Loucy (cell line): Measurements from ENCODE around the gene PSMB8.

Experiments used
- EZH2phosphoT487 ChIP-seq: fragments of 200-600 bp; IDR thresholded peaks from 2 replicates; pipeline ENCODE4 v1.6.1; 2018; ENCODE audit warnings: antibody characterized with exemption, mild to moderate bottlenecking, moderate library complexity, borderline replicate concordance
- TF ChIP-seq, protein P1 (sequence below): fragments of 200-600 bp; sonication (generic); conservative IDR thresholded peaks from 2 replicates; pipeline ENCODE4 v1.5.1; 2014; ENCODE audit warnings: mild to moderate bottlenecking, antibody characterized with exemption, low read length

DNA sequence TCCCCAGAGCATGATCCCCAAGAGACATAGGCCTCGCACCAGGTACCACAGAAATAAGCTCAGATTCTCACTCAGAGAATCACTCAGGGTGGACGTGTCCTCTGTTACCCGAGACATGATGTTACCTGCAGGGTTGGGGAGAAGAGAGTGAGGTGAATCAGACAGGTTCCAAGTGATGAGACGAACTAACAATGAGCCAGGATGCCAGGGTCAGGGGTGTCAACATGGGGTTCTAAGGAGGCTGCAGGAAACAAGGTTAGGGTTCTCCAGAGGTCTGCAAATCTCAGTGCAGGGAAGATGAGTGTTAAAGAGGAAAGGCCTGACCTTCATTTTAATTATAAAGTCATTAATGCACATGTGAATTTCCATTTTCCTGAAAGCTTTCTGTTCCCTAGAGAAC lies 7.2 kb upstream of the PSMB8 start:
- TF ChIP-seq, protein P1, sequence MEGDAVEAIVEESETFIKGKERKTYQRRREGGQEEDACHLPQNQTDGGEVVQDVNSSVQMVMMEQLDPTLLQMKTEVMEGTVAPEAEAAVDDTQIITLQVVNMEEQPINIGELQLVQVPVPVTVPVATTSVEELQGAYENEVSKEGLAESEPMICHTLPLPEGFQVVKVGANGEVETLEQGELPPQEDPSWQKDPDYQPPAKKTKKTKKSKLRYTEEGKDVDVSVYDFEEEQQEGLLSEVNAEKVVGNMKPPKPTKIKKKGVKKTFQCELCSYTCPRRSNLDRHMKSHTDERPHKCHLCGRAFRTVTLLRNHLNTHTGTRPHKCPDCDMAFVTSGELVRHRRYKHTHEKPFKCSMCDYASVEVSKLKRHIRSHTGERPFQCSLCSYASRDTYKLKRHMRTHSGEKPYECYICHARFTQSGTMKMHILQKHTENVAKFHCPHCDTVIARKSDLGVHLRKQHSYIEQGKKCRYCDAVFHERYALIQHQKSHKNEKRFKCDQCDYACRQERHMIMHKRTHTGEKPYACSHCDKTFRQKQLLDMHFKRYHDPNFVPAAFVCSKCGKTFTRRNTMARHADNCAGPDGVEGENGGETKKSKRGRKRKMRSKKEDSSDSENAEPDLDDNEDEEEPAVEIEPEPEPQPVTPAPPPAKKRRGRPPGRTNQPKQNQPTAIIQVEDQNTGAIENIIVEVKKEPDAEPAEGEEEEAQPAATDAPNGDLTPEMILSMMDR, result no peak
- no peak for TF ChIP-seq EZH2phosphoT487
